Measurements from ENCODE around the gene WNT5B. TPM values are rescaled to one million over a fixed set of nuclear protein-coding genes. Genes with fewer than 3 reads are reported as not detected.

WNT5B gene
- total and polyA plus RNA-seq, 9 of the 15 experiments (the other 6 are each of a cell fraction or from before 2014, with no cell fraction given), result 0.42 to 16.8 (median 5.4) TPM

DNA sequence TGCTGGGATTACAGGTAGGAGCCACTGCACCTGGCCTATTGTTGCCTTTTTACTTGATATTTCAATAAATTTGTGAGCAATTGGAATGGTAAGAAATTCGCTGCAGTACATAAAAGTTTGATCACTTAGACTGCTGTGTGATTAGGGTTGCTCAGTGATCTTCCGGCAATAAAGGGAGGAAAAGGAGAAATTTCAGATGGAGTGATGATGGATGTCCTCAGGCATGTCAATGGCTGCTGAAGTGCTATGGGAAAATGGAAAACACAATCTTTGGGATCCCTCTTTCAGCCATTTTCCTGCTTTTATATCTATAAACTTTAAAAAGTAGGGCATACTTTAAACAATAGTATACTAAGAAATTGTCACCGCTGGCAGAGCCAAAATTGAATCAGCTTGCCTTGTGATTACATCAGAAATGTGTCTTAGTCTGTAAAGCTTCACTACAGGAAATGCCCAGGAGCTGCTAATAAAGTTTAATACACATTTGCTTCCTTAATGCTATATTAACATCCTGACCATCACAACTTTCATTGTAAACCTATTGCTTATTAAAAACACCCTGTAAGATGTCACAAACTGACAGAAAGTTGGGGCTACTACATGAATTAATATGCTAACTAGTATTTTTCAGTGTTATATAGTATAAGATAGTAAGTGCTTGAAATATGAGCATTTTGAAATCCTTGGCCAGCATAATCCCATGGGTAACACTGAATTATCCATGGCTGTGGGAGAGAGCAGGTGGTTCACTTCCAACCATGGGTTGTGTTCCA is 20.9 kb upstream of the WNT5B start (continued):
- TF ChIP-seq CXXC5 (CRISPR knock-in tag; IDR thresholded peaks at IDR 0.05) (peak; percentile 37), ZNF175 (CRISPR knock-in tag; IDR thresholded peaks at IDR 0.05; ENCODE audit: low read depth) (peak; percentile 75), ATF7 (IDR thresholded peaks at IDR 0.05) (0 out of 2 replicates have a peak, but pooled peaks have one; percentile 19), ATF4 (CRISPR knock-in tag; IDR thresholded peaks at IDR 0.05) (peak; percentile 69; the same call in 1 of the 2 replicates), FOSL1 (tag; conservative IDR thresholded peaks at IDR 0.05) (0 out of 2 replicates have a peak, but pooled peaks have one; percentile 15), CBX3 (IDR thresholded peaks at IDR 0.05; ENCODE audit: borderline replicate concordance in 1 of 2, low read length in 2 of 2) (no peak), BACH1 (tag; IDR thresholded peaks at IDR 0.05) (peak; percentile 24; the same call in 1 of the 2 replicates), RHOXF2B (CRISPR knock-in tag; conservative IDR thresholded peaks at IDR 0.05) (no peak), CEBPG (CRISPR knock-in tag; IDR thresholded peaks at IDR 0.05) (peak; percentile 47; the same call in 1 of the 2 replicates), CEBPG (tag; conservative IDR thresholded peaks at IDR 0.05 in 1 of 2, IDR thresholded peaks at IDR 0.05 in 1 of 2) (peak in 1 of 2 experiments; percentile 90; a peak in 2 of 4 replicates), GABPA (tag; conservative IDR thresholded peaks at IDR 0.05; ENCODE audit: low read depth) (peak; percentile 34; the same call in 1 of the 2 replicates), RFX7 (CRISPR knock-in tag; IDR thresholded peaks at IDR 0.05) (no peak), JUND (IDR thresholded peaks at IDR 0.05; ENCODE audit: borderline replicate concordance, low read depth, low read length) (0 out of 2 replicates have a peak, but pooled peaks have one; percentile 30), JUND (tag; IDR thresholded peaks at IDR 0.05; ENCODE audit: borderline replicate concordance, low read depth, low read length) (no peak), DMBX1 (CRISPR knock-in tag; IDR thresholded peaks at IDR 0.05; ENCODE audit: borderline replicate concordance) (peak; percentile 62; the same call in 1 of the 2 replicates), ELF1 (tag; IDR thresholded peaks at IDR 0.05) (peak; percentile 34; the same call in 1 of the 2 replicates), EP400 (IDR thresholded peaks at IDR 0.05) (peak; percentile 40; the same call in 1 of the 2 replicates), ZNF431 (CRISPR knock-in tag; IDR thresholded peaks at IDR 0.05) (no peak), ZNF408 (CRISPR knock-in tag; IDR thresholded peaks at IDR 0.05; ENCODE audit: low read depth) (no peak)
- TF ChIP-seq, protein P1, sequence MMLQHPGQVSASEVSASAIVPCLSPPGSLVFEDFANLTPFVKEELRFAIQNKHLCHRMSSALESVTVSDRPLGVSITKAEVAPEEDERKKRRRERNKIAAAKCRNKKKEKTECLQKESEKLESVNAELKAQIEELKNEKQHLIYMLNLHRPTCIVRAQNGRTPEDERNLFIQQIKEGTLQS (IDR thresholded peaks at IDR 0.05), result peak; percentile 62; the same call in 1 of the 2 replicates
- TF ChIP-seq, protein P1 (CRISPR knock-in tag; conservative IDR thresholded peaks at IDR 0.05), result no peak

Measured in K562 (cell line).